ENCODE measurements around the gene PRDX3. TPM values are rescaled to one million over a fixed set of nuclear protein-coding genes. Genes with fewer than 3 reads are reported as not detected.

PRDX3 gene
- total RNA-seq, 2 donors from 2014 or later, result 153 to 173 TPM

- no peaks in the 10 kb centered on the region for H3K27me3 Mint-ChIP-seq (ENCODE audit: insufficient read depth)
- H3K36me3 Mint-ChIP-seq (ENCODE audit: low read depth), result peaks cover 57% of the 10 kb centered on the region
- Histone ChIP-seq H3K27ac (ENCODE audit: low read depth, low read length) (no peak overlapping the region), H3K9ac (ENCODE audit: extremely low read depth, low read length, poor library complexity, severe bottlenecking) (no peak overlapping the region), H3K36me3 (ENCODE audit: control insufficient read depth, insufficient read depth, low read length) (peaks cover 40% of the 10 kb centered on the region), H3K4me3 (ENCODE audit: low read length) (no peak overlapping the region), H3K27me3 (ENCODE audit: control insufficient read depth, insufficient read depth, low read length, poor library complexity, severe bottlenecking) (no peaks in the 10 kb centered on the region), H3K4me1 (ENCODE audit: control insufficient read depth, insufficient read depth, low read length) (no peaks in the 10 kb centered on the region), H3K9me3 (ENCODE audit: control insufficient read depth, low read length) (no peaks in the 10 kb centered on the region)
- WGBS, 2 experiments (ENCODE audit: insufficient coverage in 1 of 2, insufficient read length in 1 of 2), result 95 to 100% methylated on average over 1 to 2 of the region's 4 CpGs
- H3K9me3 Mint-ChIP-seq, result no peaks in the 10 kb centered on the region
- peaks cover 7% of the 10 kb centered on the region for H3K4me1 Mint-ChIP-seq
- DNase-seq, result no peak
- no peak overlapping the region for H3K27ac Mint-ChIP-seq
- H3K4me3 Mint-ChIP-seq, result no peak overlapping the region
- TF ChIP-seq, protein P1, sequence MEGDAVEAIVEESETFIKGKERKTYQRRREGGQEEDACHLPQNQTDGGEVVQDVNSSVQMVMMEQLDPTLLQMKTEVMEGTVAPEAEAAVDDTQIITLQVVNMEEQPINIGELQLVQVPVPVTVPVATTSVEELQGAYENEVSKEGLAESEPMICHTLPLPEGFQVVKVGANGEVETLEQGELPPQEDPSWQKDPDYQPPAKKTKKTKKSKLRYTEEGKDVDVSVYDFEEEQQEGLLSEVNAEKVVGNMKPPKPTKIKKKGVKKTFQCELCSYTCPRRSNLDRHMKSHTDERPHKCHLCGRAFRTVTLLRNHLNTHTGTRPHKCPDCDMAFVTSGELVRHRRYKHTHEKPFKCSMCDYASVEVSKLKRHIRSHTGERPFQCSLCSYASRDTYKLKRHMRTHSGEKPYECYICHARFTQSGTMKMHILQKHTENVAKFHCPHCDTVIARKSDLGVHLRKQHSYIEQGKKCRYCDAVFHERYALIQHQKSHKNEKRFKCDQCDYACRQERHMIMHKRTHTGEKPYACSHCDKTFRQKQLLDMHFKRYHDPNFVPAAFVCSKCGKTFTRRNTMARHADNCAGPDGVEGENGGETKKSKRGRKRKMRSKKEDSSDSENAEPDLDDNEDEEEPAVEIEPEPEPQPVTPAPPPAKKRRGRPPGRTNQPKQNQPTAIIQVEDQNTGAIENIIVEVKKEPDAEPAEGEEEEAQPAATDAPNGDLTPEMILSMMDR (conservative IDR thresholded peaks at IDR 0.05), result no peak
Measured at GRCh38 chr10:119135513-119135881, 43.1 kb downstream of the PRDX3 start.

- 94 to 100% methylated on average over 4 to 8 of the region's 8 CpGs for WGBS, 2 experiments (ENCODE audit: insufficient coverage in 1 of 2, insufficient read length in 1 of 2)
- TF ChIP-seq, protein P1 (conservative IDR thresholded peaks at IDR 0.05), result no peak
- Mint-ChIP-seq H3K36me3 (ENCODE audit: low read depth) (peaks cover 64% of the 10 kb centered on the region), H3K27me3 (ENCODE audit: insufficient read depth) (no peaks in the 10 kb centered on the region), H3K4me1 (peaks cover 5% of the 10 kb centered on the region), H3K9me3 (no peaks in the 10 kb centered on the region), H3K27ac (no peak overlapping the region), H3K4me3 (no peak overlapping the region)
- no peaks in the 10 kb centered on the region for H3K9me3 ChIP-seq (ENCODE audit: control insufficient read depth, low read length)
- no peaks in the 10 kb centered on the region for H3K27me3 ChIP-seq (ENCODE audit: control insufficient read depth, insufficient read depth, low read length, poor library complexity, severe bottlenecking)
- no peak overlapping the region for H3K4me3 ChIP-seq (ENCODE audit: low read length)
- H3K27ac ChIP-seq (ENCODE audit: low read depth, low read length), result no peak overlapping the region
- H3K9ac ChIP-seq (ENCODE audit: extremely low read depth, low read length, poor library complexity, severe bottlenecking), result no peak overlapping the region
- no peaks in the 10 kb centered on the region for H3K4me1 ChIP-seq (ENCODE audit: control insufficient read depth, insufficient read depth, low read length)
- H3K36me3 ChIP-seq (ENCODE audit: control insufficient read depth, insufficient read depth, low read length), result peaks cover 55% of the 10 kb centered on the region
- DNase-seq, result no peak
Measured at GRCh38 chr10:119133949-119134348, 44.7 kb downstream of the PRDX3 start.

DNA sequence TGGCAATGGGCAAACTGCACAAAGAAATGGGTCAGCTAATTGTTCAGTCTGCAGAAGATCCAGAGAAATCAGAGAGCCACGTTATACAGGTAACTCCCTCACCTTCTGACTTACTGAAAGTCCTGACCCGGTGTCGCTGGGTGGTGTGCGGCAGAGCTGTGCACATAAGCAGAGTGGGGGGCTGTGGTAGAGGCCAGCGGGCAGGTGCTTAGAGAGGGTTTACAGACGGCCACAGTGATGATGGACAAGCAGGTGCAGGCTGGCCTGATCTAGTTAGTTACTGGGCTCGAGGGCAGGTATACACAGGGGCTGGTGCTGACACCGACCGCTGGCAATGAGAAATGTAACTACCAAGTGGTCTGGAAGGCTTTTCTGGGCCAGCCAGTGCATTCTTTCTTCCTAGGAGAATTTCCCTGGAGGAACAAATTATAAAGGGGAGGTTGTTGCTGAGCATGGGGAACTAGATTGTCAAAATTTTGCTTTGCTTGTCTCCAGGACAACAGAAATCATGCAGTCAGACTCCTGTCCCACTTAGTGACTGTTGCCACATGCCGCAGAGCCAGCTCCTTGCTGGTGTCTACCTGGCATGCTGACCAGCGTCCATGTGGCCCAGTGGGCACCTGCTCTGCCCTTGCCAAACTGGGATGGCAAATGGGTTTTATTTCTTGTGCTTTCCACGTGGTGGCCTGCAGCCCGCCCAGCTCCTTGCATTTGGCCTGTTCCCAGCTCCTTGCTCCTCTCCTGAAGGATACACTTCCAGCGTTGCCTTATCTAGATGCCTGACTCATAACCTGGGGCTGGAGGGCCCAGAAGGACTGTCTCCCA lies 45.9 kb downstream of the PRDX3 start:
- Histone ChIP-seq H3K4me1 (ENCODE audit: control insufficient read depth, insufficient read depth, low read length) (no peaks in the 10 kb centered on the region), H3K9ac (ENCODE audit: extremely low read depth, low read length, poor library complexity, severe bottlenecking) (no peak overlapping the region), H3K4me3 (ENCODE audit: low read length) (no peak overlapping the region), H3K27me3 (ENCODE audit: control insufficient read depth, insufficient read depth, low read length, poor library complexity, severe bottlenecking) (no peaks in the 10 kb centered on the region), H3K27ac (ENCODE audit: low read depth, low read length) (no peak overlapping the region), H3K36me3 (ENCODE audit: control insufficient read depth, insufficient read depth, low read length) (peaks cover 60% of the 10 kb centered on the region), H3K9me3 (ENCODE audit: control insufficient read depth, low read length) (no peaks in the 10 kb centered on the region)
- TF ChIP-seq, protein P1 (conservative IDR thresholded peaks at IDR 0.05), result no peak
- Mint-ChIP-seq H3K4me1 (peaks cover 5% of the 10 kb centered on the region), H3K27me3 (ENCODE audit: insufficient read depth) (no peaks in the 10 kb centered on the region), H3K27ac (peak overlapping the region; percentile 20), H3K36me3 (ENCODE audit: low read depth) (peaks cover 72% of the 10 kb centered on the region), H3K4me3 (no peak overlapping the region), H3K9me3 (no peaks in the 10 kb centered on the region)
- WGBS, 2 experiments (ENCODE audit: insufficient coverage in 1 of 2, insufficient read length in 1 of 2), result 94 to 96% methylated on average over 14 of the region's 14 CpGs
- no peak for DNase-seq
